B cell (primary cell): ENCODE measurements around the gene AURKAIP1. TPM values are rescaled to one million over a fixed set of nuclear protein-coding genes. Genes with fewer than 3 reads are reported as not detected.

Source experiments
- ATAC-seq: fragments of 200-7000 bp; cut with Tn5 transposase; one replicate; pipeline ENCODE4 v1.10.0; 2021; ENCODE audit warnings: low read depth, mild to moderate bottlenecking, moderate number of reproducible peaks, moderate library complexity
- CTCF ChIA-PET: fragments of 350-600 bp; sonication (Branson Sonifier 250); formaldehyde crosslinking; loops from one replicate; lab custom pipeline; 2021; ENCODE audit warnings: antibody characterized with exemption, inconsistent platforms; lab: Charles Lee
- POLR2A ChIA-PET: fragments of 350-600 bp; sonication (Branson Sonifier 250); formaldehyde crosslinking; loops from one replicate; lab custom pipeline; 2021; ENCODE audit warnings: antibody characterized with exemption; lab: Charles Lee
- DNase-seq: peaks from one replicate; pipeline ENCODE4 v3.0.0; 2013
- H2AFZ ChIP-seq: 2 replicates; pipeline ENCODE4 v1.6.1; 2012; ENCODE audit warnings: mild to moderate bottlenecking, low read depth, low read length; ENCODE audit not compliant: insufficient read depth, poor library complexity, severe bottlenecking
- H3K27ac ChIP-seq, 2 donors: 1 replicate in 1 of 2; 2 replicates in 1 of 2; pipeline ENCODE4 v1.5.1; 2012 to 2013; ENCODE audit warnings: low read length in 2 of 2, mild to moderate bottlenecking in 2 of 2, moderate library complexity in 1 of 2
- H3K27me3 ChIP-seq, 4 experiments: fragments of 200-600 bp in 1 of 4; sonication (generic) in 1 of 4; replicated peaks in 1 of 4; 1 replicate in 2 of 4; 2 replicates in 2 of 4; pipeline versions ENCODE4 v1.6.1 to v1.7.0; 2013 to 2016; ENCODE audit warnings: low read length in 3 of 4, mild to moderate bottlenecking in 2 of 4, mixed read lengths in 1 of 4, moderate library complexity in 1 of 4; ENCODE audit not compliant: insufficient read depth in 4 of 4, control insufficient read depth in 3 of 4; ENCODE audit errors: control extremely low read depth in 1 of 4
- H3K36me3 ChIP-seq, 2 experiments: replicated peaks in 1 of 2; 1 replicate in 1 of 2; 2 replicates in 1 of 2; pipeline versions ENCODE4 v1.6.1 to v1.7.1; 2013; ENCODE audit warnings: low read length in 1 of 2; ENCODE audit not compliant: insufficient read depth in 2 of 2, control insufficient read depth in 1 of 2; ENCODE audit errors: control extremely low read depth in 1 of 2, extremely low read depth in 1 of 2
- H3K4me1 ChIP-seq, 2 donors: fragments of 200-600 bp in 1 of 2; sonication (generic) in 1 of 2; 1 replicate in 1 of 2; 2 replicates in 1 of 2; pipeline versions ENCODE4 v1.5.1 to v1.6.1; 2013 to 2017; ENCODE audit warnings: low read length in 2 of 2; ENCODE audit not compliant: control insufficient read depth in 2 of 2, insufficient read depth in 2 of 2
- H3K4me2 ChIP-seq: replicated peaks from 2 replicates; pipeline ENCODE3; 2012; ENCODE audit warnings: mild to moderate bottlenecking, low read depth, low read length; ENCODE audit not compliant: poor library complexity, severe bottlenecking
- H3K4me3 ChIP-seq, 5 experiments: fragments of 200-600 bp in 1 of 5; sonication (generic) in 1 of 5; 1 replicate in 3 of 5; 2 replicates in 2 of 5; pipeline versions ENCODE4 v1.5.1 to v1.7.0; 2011 to 2016; ENCODE audit warnings: low read length in 4 of 5, mild to moderate bottlenecking in 4 of 5, low read depth in 2 of 5, control low read depth in 1 of 5, moderate library complexity in 1 of 5; ENCODE audit not compliant: insufficient read depth in 1 of 5; ENCODE audit errors: control extremely low read depth in 1 of 5, extremely low read depth in 1 of 5
- H3K79me2 ChIP-seq: fragments of 200-600 bp; sonication (generic); one replicate; pipeline ENCODE4 v1.6.0; 2016; ENCODE audit warnings: low read length; ENCODE audit not compliant: control insufficient read depth, insufficient read depth
- H3K9ac ChIP-seq: fragments of 200-600 bp; sonication (generic); 2 replicates; pipeline ENCODE4 v1.6.1; 2017; ENCODE audit warnings: mild to moderate bottlenecking, low read length, moderate library complexity
- H3K9me3 ChIP-seq, 3 donors: one replicate each; pipeline versions ENCODE4 v1.6.1 to v1.7.1; 2013; ENCODE audit warnings: low read length in 2 of 3; ENCODE audit not compliant: control insufficient read depth in 2 of 3, insufficient read depth in 1 of 3; ENCODE audit errors: control extremely low read depth in 1 of 3
- H4K20me1 ChIP-seq: 2 replicates; pipeline ENCODE4 v1.6.0; 2012; ENCODE audit warnings: mild to moderate bottlenecking, low read length; ENCODE audit not compliant: insufficient read depth, control insufficient read depth, poor library complexity, severe bottlenecking
- H3K27ac Mint-ChIP-seq: one replicate; pipeline ENCODE4 v1.8.0; 2021; ENCODE audit warnings: mixed read lengths
- H3K27me3 Mint-ChIP-seq: one replicate; pipeline ENCODE4 v1.8.0; 2021; ENCODE audit warnings: mixed read lengths
- H3K4me1 Mint-ChIP-seq: one replicate; pipeline ENCODE4 v1.8.0; 2021; ENCODE audit warnings: mixed read lengths
- H3K4me3 Mint-ChIP-seq: one replicate; pipeline ENCODE4 v1.8.0; 2021; ENCODE audit warnings: mixed read lengths
- H3K9me3 Mint-ChIP-seq: one replicate; pipeline ENCODE4 v1.8.0; 2022; ENCODE audit warnings: mixed read lengths; ENCODE audit not compliant: insufficient read depth
- EZH2 ChIP-seq: IDR thresholded peaks from 2 replicates; pipeline ENCODE4 v1.6.1; 2012; ENCODE audit warnings: borderline replicate concordance, low read depth, mild to moderate bottlenecking, moderate library complexity, low read length; ENCODE audit not compliant: insufficient read depth, poor library complexity, severe bottlenecking
- WGBS: methylation state at CpG from one replicate; pipeline ENCODE4 v1.1.5; 2013; ENCODE audit warnings: missing lambda C conversion rate; ENCODE audit not compliant: insufficient coverage; 5-methylcytosine and 5-hydroxymethylcytosine counted together
- intact Hi-C: fragments of 100-400 bp; cut with micrococcal nuclease; formaldehyde crosslinking; loops from one replicate; pipeline ENCODE4 v1.10.0; 2022
- polyA plus RNA-seq: library from polyadenylated mRNA; depleted of rRNA; stranded (reverse); fragments of >200 nt; gene quantifications from 2 replicates; pipeline ENCODE4 v1.2.3, GENCODE V29; 2012
- total RNA-seq, 2 donors: library from RNA; stranded (reverse); fragments of 120-200 nt in 1 of 2; gene quantifications; 1 replicate in 1 of 2; 2 replicates in 1 of 2; pipeline versions ENCODE4 v1.2.3 to v1.2.4, GENCODE V29; 2013 to 2022
- TF ChIP-seq, protein P1 (sequence below): fragments of 200-600 bp; IDR thresholded peaks from one replicate; pipeline ENCODE4 v1.8.0; 2022; ENCODE audit warnings: antibody characterized with exemption, mild to moderate bottlenecking

The AURKAIP1 gene
- total and polyA plus RNA-seq, 2 donors (not counting 1 experiment from before 2014, with no cell fraction given) = 61.1 to 61.7 TPM

DNA sequence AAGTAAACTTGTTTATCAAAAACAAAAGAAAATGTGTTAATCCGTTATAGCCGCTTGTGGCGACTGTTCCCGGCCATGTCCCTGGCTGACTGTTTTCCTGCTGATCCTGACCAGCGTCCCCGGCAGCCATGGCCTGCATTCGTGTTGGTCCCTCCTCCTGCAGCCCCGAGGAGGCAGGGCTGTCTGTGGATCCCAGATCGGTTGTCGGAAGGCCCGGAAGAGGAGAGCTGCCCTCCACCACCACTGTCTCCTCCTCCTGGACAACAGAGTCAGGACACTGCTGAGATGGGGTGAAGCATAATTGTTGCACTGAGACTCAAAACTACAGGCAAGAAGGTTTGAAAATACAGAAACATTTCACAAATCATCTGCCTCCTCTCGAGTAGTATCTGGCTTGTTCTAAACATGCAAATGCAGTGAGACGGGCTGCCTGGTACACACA, 13.0 kb downstream of the AURKAIP1 start:
- POLR2A ChIA-PET = interaction anchor here (0.5 kb wide), 1 partner anchor 97 kb away, joined by 3 read pairs; no protein-coding TSS in a partner anchor
- peaks cover 0 to 42% (median 10%) of the 10 kb centered on the region in 4 experiments for H3K27me3 ChIP-seq

DNA sequence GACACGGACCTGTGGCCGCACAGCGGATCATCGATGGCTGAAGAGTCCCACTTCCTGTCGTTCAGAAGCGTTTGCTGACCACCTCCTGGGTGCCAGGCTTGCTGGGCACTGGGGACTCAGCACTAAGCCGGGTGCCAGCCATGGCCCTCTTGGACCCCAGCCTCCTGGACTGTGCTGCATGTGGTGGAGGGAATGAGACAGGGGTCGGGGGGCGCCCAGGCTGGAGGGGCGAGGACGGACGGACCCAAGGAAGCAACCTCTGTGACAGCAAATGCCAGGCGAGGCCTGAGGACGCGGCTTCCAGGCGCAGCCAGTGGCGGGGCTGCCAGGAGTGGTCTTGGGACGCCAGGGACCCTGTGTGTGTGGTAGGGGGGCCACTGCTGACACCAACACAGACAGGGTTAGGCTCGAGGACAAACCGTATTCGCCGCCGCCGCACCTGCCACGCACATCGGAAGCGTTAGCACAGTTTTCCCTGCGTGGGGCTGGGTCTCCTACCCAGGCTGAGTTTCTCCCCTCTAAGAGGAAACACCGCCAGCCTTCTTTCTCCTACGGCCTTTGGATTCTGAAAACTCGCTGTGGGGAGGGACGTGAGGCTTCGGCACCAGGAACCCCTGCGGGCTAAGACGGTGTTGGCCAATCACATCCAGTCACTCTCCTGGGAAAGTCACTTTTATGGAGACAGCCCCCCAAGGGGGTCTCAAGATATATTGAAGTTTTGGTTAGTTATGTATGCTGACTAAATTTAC, 13.6 kb downstream of the AURKAIP1 start:
- peaks cover 8% of the 10 kb centered on the region for H3K4me1 Mint-ChIP-seq
- no peaks in the 10 kb centered on the region for H4K20me1 ChIP-seq
- DNase-seq = no peak
- no peak overlapping the region for H3K4me3 Mint-ChIP-seq
- CTCF ChIA-PET = no interaction called here
- H3K27ac ChIP-seq = no peak overlapping the region
- no peak overlapping the region for H3K9ac ChIP-seq
- H3K36me3 ChIP-seq = no peaks in the 10 kb centered on the region
- no peaks in the 10 kb centered on the region for H3K9me3 Mint-ChIP-seq
- no peak overlapping the region for H3K4me2 ChIP-seq
- H3K4me3 ChIP-seq = no peak overlapping the region
- intact Hi-C loops = no loop called here
- no peak overlapping the region for H2AFZ ChIP-seq
- peaks cover 11 to 14% of the 10 kb centered on the region in 2 donors for H3K4me1 ChIP-seq
- H3K27ac Mint-ChIP-seq = no peak overlapping the region
- no peaks in the 10 kb centered on the region for H3K79me2 ChIP-seq
- H3K9me3 ChIP-seq = peaks cover 0 to 13% (median 0%) of the 10 kb centered on the region in 3 donors
- no peak for ATAC-seq
- 82% methylated on average over 27 of the region's 35 CpGs for WGBS
- peaks cover 24% of the 10 kb centered on the region for H3K27me3 Mint-ChIP-seq
- H3K27me3 ChIP-seq = peaks cover 0 to 46% (median 13%) of the 10 kb centered on the region in 4 experiments
- TF ChIP-seq, protein P1, sequence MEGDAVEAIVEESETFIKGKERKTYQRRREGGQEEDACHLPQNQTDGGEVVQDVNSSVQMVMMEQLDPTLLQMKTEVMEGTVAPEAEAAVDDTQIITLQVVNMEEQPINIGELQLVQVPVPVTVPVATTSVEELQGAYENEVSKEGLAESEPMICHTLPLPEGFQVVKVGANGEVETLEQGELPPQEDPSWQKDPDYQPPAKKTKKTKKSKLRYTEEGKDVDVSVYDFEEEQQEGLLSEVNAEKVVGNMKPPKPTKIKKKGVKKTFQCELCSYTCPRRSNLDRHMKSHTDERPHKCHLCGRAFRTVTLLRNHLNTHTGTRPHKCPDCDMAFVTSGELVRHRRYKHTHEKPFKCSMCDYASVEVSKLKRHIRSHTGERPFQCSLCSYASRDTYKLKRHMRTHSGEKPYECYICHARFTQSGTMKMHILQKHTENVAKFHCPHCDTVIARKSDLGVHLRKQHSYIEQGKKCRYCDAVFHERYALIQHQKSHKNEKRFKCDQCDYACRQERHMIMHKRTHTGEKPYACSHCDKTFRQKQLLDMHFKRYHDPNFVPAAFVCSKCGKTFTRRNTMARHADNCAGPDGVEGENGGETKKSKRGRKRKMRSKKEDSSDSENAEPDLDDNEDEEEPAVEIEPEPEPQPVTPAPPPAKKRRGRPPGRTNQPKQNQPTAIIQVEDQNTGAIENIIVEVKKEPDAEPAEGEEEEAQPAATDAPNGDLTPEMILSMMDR = no peak
- TF ChIP-seq EZH2 = no peak
- POLR2A ChIA-PET = interaction anchor here (0.5 kb wide), 1 partner anchor 97 kb away, joined by 3 read pairs; no protein-coding TSS in a partner anchor

More for the DNA sequence above, 13.0 kb downstream of the AURKAIP1 start:
- CTCF ChIA-PET = no interaction called here
- TF ChIP-seq EZH2 = no peak
- TF ChIP-seq, protein P1 = no peak
- H3K9ac ChIP-seq = no peak overlapping the region
- H3K36me3 ChIP-seq = no peaks in the 10 kb centered on the region
- Mint-ChIP-seq H3K4me1 (peaks cover 8% of the 10 kb centered on the region), H3K4me3 (no peak overlapping the region), H3K27me3 (peaks cover 20% of the 10 kb centered on the region), H3K27ac (no peak overlapping the region), H3K9me3 (no peaks in the 10 kb centered on the region)
- DNase-seq (no peak), ATAC-seq (no peak)
- peaks cover 0 to 18% (median 0%) of the 10 kb centered on the region in 3 donors for H3K9me3 ChIP-seq
- no peak overlapping the region for H3K4me2 ChIP-seq
- H2AFZ ChIP-seq = no peak overlapping the region
- H3K27ac ChIP-seq = no peak overlapping the region
- H3K4me3 ChIP-seq = no peak overlapping the region
- intact Hi-C loops = no loop called here
- H3K4me1 ChIP-seq = peaks cover 11 to 14% of the 10 kb centered on the region in 2 donors
- 20% methylated on average over 10 of the region's 13 CpGs for WGBS
- no peaks in the 10 kb centered on the region for H4K20me1 ChIP-seq
- no peaks in the 10 kb centered on the region for H3K79me2 ChIP-seq
